GM23338 (cell line): ENCODE results near the gene SEC16A.

Experiments
- CREB1 ChIP-seq: fragments of 250-450 bp; sonication (Bioruptor Pico); IDR thresholded peaks from 2 replicates; pipeline ENCODE4 v1.5.0; 2020; ENCODE audit warnings: low read depth, mild to moderate bottlenecking, moderate library complexity
- CTCF ChIP-seq, 2 experiments: fragments of 200-600 bp in 1 of 2; sonication (generic) in 1 of 2; conservative IDR thresholded peaks; 2 replicates each; pipeline versions ENCODE4 v1.5.1 to v1.6.1; 2016 to 2017; ENCODE audit warnings: antibody characterized with exemption in 2 of 2, low read depth in 2 of 2, mild to moderate bottlenecking in 2 of 2, moderate library complexity in 1 of 2
- EZH2 ChIP-seq: fragments of 200-600 bp; sonication (generic); IDR thresholded peaks from one replicate; pipeline ENCODE4 v1.8.0; 2017; ENCODE audit warnings: antibody characterized with exemption, mild to moderate bottlenecking, low read depth; ENCODE audit not compliant: unreplicated experiment
- EZH2phosphoT487 ChIP-seq: fragments of 200-600 bp; sonication (generic); IDR thresholded peaks from one replicate; pipeline ENCODE4 v1.8.1; 2018; ENCODE audit warnings: antibody characterized with exemption; ENCODE audit not compliant: unreplicated experiment
- JUNB ChIP-seq: IDR thresholded peaks from one replicate; pipeline ENCODE4 v1.6.1; 2016; ENCODE audit warnings: antibody characterized with exemption; ENCODE audit not compliant: unreplicated experiment
- NANOG ChIP-seq: IDR thresholded peaks from 2 replicates; pipeline ENCODE4 v1.6.1; 2016; ENCODE audit warnings: antibody characterized with exemption, borderline replicate concordance
- POLR2AphosphoS5 ChIP-seq: IDR thresholded peaks from 2 replicates; pipeline ENCODE4 v1.6.1; 2016; ENCODE audit warnings: antibody characterized with exemption, low read depth
- STAT1 ChIP-seq: IDR thresholded peaks from one replicate; pipeline ENCODE4 v1.6.1; 2016; ENCODE audit warnings: antibody characterized with exemption; ENCODE audit not compliant: unreplicated experiment
- ZNF114 ChIP-seq: fragments of 250-450 bp; sonication (Bioruptor Pico); IDR thresholded peaks from 2 replicates; pipeline ENCODE4 v1.5.0; 2020; ENCODE audit warnings: mild to moderate bottlenecking, moderate library complexity
- ZNF331 ChIP-seq: fragments of 250-450 bp; sonication (Bioruptor Pico); IDR thresholded peaks from 2 replicates; pipeline ENCODE4 v1.5.0; 2020; ENCODE audit warnings: low read depth, mild to moderate bottlenecking, moderate library complexity
- ZNF462 ChIP-seq: fragments of 250-450 bp; sonication (Bioruptor Pico); IDR thresholded peaks from 2 replicates; pipeline ENCODE4 v1.5.0; 2020; ENCODE audit warnings: mild to moderate bottlenecking, moderate library complexity
- TF ChIP-seq, protein P1 (sequence below): IDR thresholded peaks from one replicate; pipeline ENCODE4 v1.6.1; 2018; ENCODE audit warnings: antibody characterized with exemption; ENCODE audit not compliant: unreplicated experiment
- TF ChIP-seq, protein P2 (sequence below): IDR thresholded peaks from 2 replicates; pipeline ENCODE4 v1.6.1; 2016; ENCODE audit warnings: antibody characterized with exemption

- no peak for TF ChIP-seq EZH2
- TF ChIP-seq CTCF (conservative IDR thresholded peaks at IDR 0.05; ENCODE audit: low read depth in 2 of 2): no peak
- TF ChIP-seq NANOG: no peak
- no peak for TF ChIP-seq CREB1
- no peak for TF ChIP-seq POLR2AphosphoS5
- TF ChIP-seq, protein P1, sequence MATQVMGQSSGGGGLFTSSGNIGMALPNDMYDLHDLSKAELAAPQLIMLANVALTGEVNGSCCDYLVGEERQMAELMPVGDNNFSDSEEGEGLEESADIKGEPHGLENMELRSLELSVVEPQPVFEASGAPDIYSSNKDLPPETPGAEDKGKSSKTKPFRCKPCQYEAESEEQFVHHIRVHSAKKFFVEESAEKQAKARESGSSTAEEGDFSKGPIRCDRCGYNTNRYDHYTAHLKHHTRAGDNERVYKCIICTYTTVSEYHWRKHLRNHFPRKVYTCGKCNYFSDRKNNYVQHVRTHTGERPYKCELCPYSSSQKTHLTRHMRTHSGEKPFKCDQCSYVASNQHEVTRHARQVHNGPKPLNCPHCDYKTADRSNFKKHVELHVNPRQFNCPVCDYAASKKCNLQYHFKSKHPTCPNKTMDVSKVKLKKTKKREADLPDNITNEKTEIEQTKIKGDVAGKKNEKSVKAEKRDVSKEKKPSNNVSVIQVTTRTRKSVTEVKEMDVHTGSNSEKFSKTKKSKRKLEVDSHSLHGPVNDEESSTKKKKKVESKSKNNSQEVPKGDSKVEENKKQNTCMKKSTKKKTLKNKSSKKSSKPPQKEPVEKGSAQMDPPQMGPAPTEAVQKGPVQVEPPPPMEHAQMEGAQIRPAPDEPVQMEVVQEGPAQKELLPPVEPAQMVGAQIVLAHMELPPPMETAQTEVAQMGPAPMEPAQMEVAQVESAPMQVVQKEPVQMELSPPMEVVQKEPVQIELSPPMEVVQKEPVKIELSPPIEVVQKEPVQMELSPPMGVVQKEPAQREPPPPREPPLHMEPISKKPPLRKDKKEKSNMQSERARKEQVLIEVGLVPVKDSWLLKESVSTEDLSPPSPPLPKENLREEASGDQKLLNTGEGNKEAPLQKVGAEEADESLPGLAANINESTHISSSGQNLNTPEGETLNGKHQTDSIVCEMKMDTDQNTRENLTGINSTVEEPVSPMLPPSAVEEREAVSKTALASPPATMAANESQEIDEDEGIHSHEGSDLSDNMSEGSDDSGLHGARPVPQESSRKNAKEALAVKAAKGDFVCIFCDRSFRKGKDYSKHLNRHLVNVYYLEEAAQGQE: no peak
- TF ChIP-seq, protein P2, sequence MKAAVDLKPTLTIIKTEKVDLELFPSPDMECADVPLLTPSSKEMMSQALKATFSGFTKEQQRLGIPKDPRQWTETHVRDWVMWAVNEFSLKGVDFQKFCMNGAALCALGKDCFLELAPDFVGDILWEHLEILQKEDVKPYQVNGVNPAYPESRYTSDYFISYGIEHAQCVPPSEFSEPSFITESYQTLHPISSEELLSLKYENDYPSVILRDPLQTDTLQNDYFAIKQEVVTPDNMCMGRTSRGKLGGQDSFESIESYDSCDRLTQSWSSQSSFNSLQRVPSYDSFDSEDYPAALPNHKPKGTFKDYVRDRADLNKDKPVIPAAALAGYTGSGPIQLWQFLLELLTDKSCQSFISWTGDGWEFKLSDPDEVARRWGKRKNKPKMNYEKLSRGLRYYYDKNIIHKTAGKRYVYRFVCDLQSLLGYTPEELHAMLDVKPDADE: no peak
- no peak for TF ChIP-seq ZNF114 (CRISPR knock-in tag)
- no peak for TF ChIP-seq EZH2phosphoT487
- TF ChIP-seq ZNF462 (CRISPR knock-in tag): no peak
- no peak for TF ChIP-seq STAT1
- TF ChIP-seq JUNB: no peak
- no peak for TF ChIP-seq ZNF331 (CRISPR knock-in tag)
Observed at GRCh38 chr9:136431782-136432350, 51.0 kb downstream of the SEC16A start.
